Measurements from ENCODE around the gene RADX. TPM values are rescaled to one million over a fixed set of nuclear protein-coding genes. Genes with fewer than 3 reads are reported as not detected.

RADX gene
- total RNA-seq, 1 experiment from 2014 or later: 4.3 TPM

DNA sequence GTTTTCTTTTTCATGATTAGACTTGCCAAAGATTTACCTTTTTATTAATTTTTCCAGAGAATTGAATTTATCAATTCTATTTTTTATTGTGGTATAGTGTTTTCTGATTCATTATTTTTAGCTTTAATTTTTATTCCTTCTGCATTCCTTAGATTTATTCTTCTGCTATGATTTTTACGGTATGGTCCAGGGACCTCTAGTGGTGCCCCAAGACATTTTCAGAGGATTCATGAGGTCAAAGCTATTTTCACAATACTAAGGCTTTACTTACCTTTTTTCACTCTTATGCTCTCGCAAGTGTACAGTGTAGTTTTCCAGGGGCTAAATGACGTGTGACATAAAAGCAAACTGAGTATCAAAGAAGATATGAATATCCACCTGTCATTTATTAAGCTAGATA is 8.0 kb downstream of the RADX start:
- Mint-ChIP-seq H3K9me3 (ENCODE audit: low read depth, unreplicated experiment) (no peaks in the 10 kb centered on the region), H3K4me1 (ENCODE audit: low read depth, unreplicated experiment) (peaks cover 6% of the 10 kb centered on the region), H3K4me3 (ENCODE audit: low read depth, unreplicated experiment) (no peak overlapping the region), H3K27ac (ENCODE audit: unreplicated experiment) (no peak overlapping the region), H3K27me3 (ENCODE audit: unreplicated experiment) (no peaks in the 10 kb centered on the region), H3K36me3 (ENCODE audit: insufficient read depth, unreplicated experiment) (no peaks in the 10 kb centered on the region)
- TF ChIP-seq, protein P1, sequence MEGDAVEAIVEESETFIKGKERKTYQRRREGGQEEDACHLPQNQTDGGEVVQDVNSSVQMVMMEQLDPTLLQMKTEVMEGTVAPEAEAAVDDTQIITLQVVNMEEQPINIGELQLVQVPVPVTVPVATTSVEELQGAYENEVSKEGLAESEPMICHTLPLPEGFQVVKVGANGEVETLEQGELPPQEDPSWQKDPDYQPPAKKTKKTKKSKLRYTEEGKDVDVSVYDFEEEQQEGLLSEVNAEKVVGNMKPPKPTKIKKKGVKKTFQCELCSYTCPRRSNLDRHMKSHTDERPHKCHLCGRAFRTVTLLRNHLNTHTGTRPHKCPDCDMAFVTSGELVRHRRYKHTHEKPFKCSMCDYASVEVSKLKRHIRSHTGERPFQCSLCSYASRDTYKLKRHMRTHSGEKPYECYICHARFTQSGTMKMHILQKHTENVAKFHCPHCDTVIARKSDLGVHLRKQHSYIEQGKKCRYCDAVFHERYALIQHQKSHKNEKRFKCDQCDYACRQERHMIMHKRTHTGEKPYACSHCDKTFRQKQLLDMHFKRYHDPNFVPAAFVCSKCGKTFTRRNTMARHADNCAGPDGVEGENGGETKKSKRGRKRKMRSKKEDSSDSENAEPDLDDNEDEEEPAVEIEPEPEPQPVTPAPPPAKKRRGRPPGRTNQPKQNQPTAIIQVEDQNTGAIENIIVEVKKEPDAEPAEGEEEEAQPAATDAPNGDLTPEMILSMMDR (IDR thresholded peaks at IDR 0.05; ENCODE audit: unreplicated experiment): no peak
- peak; percentile 1 for DNase-seq
- intact Hi-C loops (cut with micrococcal nuclease; ENCODE audit: unreplicated experiment): loop anchor here (5.0 kb wide), 2 partner anchors 137 to 202 kb away; no protein-coding TSS in a partner anchor
- no TSS peak for BruUV-seq (replicated peaks)
- CTCF ChIA-PET: interaction anchor here (0.7 to 1.1 kb wide), 4 partner anchors 132 to 205 kb away, joined by 3 to 4 read pairs (median 3); partner anchors contain the start of gene TBC1D8B

DNA sequence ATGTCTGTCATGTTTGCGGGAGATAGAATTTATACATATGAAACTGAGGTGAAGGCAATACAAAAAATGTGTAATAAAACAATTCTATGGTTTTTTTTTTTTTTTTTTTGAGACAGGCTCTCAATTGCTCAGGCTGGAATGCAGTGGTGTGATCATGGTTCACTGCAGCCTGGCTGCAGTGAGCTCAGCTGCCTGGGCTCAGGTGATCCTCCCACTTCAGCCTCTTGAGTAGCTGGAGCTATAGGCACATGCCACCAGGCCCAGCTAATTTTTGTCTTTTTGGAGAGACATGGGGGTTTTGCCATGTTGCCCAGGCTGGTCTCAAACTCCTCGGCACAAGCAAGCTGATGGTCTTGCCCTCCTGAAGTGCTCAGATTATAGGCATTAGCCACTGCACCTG is 10.1 kb downstream of the RADX start:
- no peaks in the 10 kb centered on the region for H3K4me1 Mint-ChIP-seq (ENCODE audit: low read depth, unreplicated experiment)
- H3K4me3 Mint-ChIP-seq (ENCODE audit: low read depth, unreplicated experiment): no peak overlapping the region
- BruUV-seq (replicated peaks): no TSS peak
- no peak for DNase-seq
- TF ChIP-seq, protein P1 (IDR thresholded peaks at IDR 0.05; ENCODE audit: unreplicated experiment): no peak
- no peak overlapping the region for H3K27ac Mint-ChIP-seq (ENCODE audit: unreplicated experiment)
- no peaks in the 10 kb centered on the region for H3K27me3 Mint-ChIP-seq (ENCODE audit: unreplicated experiment)
- CTCF ChIA-PET: no interaction called here
- H3K36me3 Mint-ChIP-seq (ENCODE audit: insufficient read depth, unreplicated experiment): no peaks in the 10 kb centered on the region
- no peaks in the 10 kb centered on the region for H3K9me3 Mint-ChIP-seq (ENCODE audit: low read depth, unreplicated experiment)
- intact Hi-C loops (cut with micrococcal nuclease; ENCODE audit: unreplicated experiment): no loop called here

DNA sequence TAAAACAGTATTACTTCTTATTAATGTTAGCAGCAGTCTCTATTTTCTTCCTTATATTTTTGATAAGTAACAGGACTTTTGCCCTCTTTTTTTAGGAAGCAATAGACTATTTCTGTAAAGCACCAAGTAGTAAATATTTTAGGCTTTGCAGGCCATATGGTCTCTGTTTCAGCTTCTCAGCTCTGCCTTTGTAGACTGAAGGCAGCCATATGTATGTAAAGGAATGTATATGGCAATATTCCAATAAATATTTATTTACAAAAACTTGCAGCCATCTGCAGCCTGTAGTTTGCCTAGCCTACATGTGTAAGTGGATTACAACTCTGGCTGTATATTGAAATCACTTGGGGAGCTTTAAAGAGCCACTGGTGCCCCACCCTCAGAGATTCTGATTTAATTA is 15.0 kb downstream of the RADX start:
- Mint-ChIP-seq H3K4me1 (ENCODE audit: low read depth, unreplicated experiment) (no peaks in the 10 kb centered on the region), H3K27me3 (ENCODE audit: unreplicated experiment) (no peaks in the 10 kb centered on the region), H3K4me3 (ENCODE audit: low read depth, unreplicated experiment) (no peak overlapping the region), H3K9me3 (ENCODE audit: low read depth, unreplicated experiment) (no peaks in the 10 kb centered on the region), H3K36me3 (ENCODE audit: insufficient read depth, unreplicated experiment) (no peaks in the 10 kb centered on the region), H3K27ac (ENCODE audit: unreplicated experiment) (no peak overlapping the region)
- TF ChIP-seq, protein P1 (IDR thresholded peaks at IDR 0.05; ENCODE audit: unreplicated experiment): no peak
- intact Hi-C loops (cut with micrococcal nuclease; ENCODE audit: unreplicated experiment): no loop called here
- CTCF ChIA-PET: no interaction called here
- no TSS peak for BruUV-seq (replicated peaks)
- DNase-seq: no peak

DNA sequence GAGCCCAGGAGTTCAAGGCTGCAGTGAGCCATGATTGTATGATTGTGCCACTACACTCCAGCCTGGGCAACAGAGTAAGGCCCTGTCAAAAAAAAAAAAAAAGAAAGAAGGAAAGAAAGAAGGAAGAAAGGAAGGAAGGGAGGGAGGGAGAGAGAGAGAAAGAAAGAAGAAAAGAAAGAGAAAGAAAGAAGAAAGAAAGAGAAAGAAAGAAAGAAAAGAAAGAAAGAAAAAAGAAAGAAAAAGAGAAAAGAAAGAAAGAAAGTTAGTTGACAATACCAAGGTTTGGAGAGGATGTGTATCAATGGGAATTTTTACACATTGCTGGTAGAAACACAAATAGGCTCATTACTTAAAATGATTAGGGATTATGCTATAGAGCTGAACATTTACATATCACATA is 19.8 kb downstream of the RADX start:
- H3K4me3 Mint-ChIP-seq (ENCODE audit: low read depth, unreplicated experiment): no peak overlapping the region
- H3K27me3 Mint-ChIP-seq (ENCODE audit: unreplicated experiment): no peaks in the 10 kb centered on the region
- H3K36me3 Mint-ChIP-seq (ENCODE audit: insufficient read depth, unreplicated experiment): no peaks in the 10 kb centered on the region
- no peak overlapping the region for H3K27ac Mint-ChIP-seq (ENCODE audit: unreplicated experiment)
- no TSS peak for BruUV-seq (replicated peaks)
- DNase-seq: no peak
- H3K9me3 Mint-ChIP-seq (ENCODE audit: low read depth, unreplicated experiment): no peaks in the 10 kb centered on the region
- intact Hi-C loops (cut with micrococcal nuclease; ENCODE audit: unreplicated experiment): no loop called here
- no peaks in the 10 kb centered on the region for H3K4me1 Mint-ChIP-seq (ENCODE audit: low read depth, unreplicated experiment)
- CTCF ChIA-PET: no interaction called here
- TF ChIP-seq, protein P1 (IDR thresholded peaks at IDR 0.05; ENCODE audit: unreplicated experiment): no peak
